ENCODE data around the gene CFAP299.

- TF ChIP-seq CTCF (IDR thresholded peaks at IDR 0.05) (no peak), EP300 (IDR thresholded peaks at IDR 0.05) (no peak)
Observed at GRCh38 chr4:80806472-80806871, 470.9 kb downstream of the CFAP299 start.
